ENCODE results near the gene BLOC1S6.

Gene BLOC1S6

DNA sequence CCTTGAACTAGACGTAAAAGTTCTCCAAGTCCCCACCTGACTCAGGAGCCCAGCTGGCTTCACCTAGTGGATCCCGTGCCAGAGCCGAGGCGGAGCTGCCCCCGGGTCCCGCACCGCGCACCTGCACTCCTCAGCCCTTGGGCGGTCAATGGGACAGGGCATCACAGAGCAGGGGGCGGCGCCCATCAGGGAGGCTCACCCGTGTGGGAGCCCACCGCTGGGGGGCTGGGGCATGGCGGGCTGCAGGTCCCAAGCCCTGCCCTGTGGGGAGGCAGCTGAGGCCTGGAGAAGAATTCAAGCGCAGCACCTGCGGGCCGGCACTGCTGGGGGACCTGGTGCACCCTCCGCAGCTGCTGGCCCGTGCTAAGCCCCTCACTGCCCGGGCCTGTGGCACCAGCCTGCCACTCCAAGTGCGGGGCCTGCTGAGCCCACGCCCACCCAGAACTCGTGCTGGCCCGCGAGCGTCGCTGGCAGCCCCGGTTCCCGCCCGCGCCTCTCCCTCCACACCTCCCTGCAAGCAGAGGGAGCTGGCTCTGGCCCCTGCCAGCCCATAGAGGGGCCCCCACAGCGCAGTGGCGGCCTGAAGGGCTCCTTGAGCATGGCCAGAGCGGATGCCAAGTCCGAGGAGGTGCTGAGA, 63.8 kb downstream of the BLOC1S6 start:
- Histone ChIP-seq H3K36me3 (replicated peaks) (no peaks in the 10 kb centered on the region), H3K4me3 (ENCODE audit: low read depth, low read length) (no peak overlapping the region), H3K27me3 (replicated peaks) (no peaks in the 10 kb centered on the region), H3K27ac (no peak overlapping the region)
- in situ Hi-C loops (cut with HindIII; ENCODE audit: low pct_ligation_motif_present, low sequenced_read_pairs) = no loop called here
- no peak for DNase-seq
- TF ChIP-seq, protein P1, sequence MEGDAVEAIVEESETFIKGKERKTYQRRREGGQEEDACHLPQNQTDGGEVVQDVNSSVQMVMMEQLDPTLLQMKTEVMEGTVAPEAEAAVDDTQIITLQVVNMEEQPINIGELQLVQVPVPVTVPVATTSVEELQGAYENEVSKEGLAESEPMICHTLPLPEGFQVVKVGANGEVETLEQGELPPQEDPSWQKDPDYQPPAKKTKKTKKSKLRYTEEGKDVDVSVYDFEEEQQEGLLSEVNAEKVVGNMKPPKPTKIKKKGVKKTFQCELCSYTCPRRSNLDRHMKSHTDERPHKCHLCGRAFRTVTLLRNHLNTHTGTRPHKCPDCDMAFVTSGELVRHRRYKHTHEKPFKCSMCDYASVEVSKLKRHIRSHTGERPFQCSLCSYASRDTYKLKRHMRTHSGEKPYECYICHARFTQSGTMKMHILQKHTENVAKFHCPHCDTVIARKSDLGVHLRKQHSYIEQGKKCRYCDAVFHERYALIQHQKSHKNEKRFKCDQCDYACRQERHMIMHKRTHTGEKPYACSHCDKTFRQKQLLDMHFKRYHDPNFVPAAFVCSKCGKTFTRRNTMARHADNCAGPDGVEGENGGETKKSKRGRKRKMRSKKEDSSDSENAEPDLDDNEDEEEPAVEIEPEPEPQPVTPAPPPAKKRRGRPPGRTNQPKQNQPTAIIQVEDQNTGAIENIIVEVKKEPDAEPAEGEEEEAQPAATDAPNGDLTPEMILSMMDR (IDR thresholded peaks at IDR 0.05; ENCODE audit: low read depth, low read length, missing control alignments) = no peak

DNA sequence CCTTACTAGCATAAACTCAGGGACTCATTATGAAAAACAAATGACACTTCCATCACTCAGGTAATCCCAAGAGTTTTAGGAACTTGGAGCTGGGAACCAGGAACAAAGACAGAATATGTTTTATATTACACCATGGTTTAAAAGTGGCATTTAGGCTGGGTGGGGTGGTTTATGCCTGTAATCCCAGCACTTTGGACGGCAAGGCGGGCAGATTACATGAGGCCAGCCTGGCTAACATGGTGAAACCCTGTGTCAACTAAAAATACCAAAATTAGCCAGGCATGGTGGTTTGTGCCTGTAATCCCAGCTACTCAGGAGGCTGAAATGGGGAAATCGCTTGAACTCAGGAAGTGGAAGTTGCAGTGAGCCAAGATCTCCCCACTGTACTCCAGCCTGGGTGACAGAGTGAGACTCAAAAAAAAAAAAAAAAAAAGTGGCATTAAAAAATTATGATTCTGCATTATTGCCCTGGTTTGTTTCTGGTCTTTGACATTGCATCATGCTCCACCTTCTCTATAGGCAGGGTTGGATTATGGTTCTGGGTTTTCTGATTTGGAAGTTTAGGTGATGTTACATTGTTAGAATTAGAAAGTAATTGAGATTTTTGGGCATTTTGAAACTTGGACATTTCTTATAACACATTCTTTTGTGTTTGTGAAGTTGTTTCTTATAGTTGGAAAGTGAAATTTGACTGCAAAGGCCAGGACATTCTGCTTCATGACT, 66.7 kb downstream of the BLOC1S6 start:
- in situ Hi-C loops (cut with HindIII; ENCODE audit: low pct_ligation_motif_present, low sequenced_read_pairs) = no loop called here
- Histone ChIP-seq H3K4me3 (ENCODE audit: low read depth, low read length) (no peak overlapping the region), H3K36me3 (replicated peaks) (no peaks in the 10 kb centered on the region), H3K27ac (no peak overlapping the region), H3K27me3 (replicated peaks) (no peaks in the 10 kb centered on the region)
- TF ChIP-seq, protein P1 (IDR thresholded peaks at IDR 0.05; ENCODE audit: low read depth, low read length, missing control alignments) = no peak
- DNase-seq = no peak

DNA sequence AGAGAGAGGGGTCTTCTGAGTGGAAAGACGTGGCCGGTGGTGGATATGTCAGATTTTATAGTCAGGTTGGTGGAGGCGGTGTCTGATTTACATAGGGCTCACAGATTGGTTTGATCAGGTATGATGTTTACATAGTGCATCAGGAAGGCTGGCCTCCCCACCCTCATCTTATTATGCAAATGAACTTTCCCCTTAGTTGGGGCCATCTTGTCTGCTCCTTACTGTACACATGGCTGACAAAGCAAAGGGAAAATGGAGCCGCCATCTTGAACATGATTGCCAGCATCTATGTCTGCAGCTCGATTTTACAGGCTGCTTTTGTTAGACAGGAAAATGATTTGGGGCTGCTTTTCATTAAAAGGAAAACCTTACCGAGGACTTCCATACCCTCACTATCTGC, 67.6 kb downstream of the BLOC1S6 start:
- no peaks in the 10 kb centered on the region for H3K27me3 ChIP-seq (replicated peaks)
- TF ChIP-seq, protein P1 (IDR thresholded peaks at IDR 0.05; ENCODE audit: low read depth, low read length, missing control alignments) = no peak
- in situ Hi-C loops (cut with HindIII; ENCODE audit: low pct_ligation_motif_present, low sequenced_read_pairs) = no loop called here
- no peaks in the 10 kb centered on the region for H3K36me3 ChIP-seq (replicated peaks)
- DNase-seq = no peak
- H3K4me3 ChIP-seq (ENCODE audit: low read depth, low read length) = no peak overlapping the region
- no peak overlapping the region for H3K27ac ChIP-seq

DNA sequence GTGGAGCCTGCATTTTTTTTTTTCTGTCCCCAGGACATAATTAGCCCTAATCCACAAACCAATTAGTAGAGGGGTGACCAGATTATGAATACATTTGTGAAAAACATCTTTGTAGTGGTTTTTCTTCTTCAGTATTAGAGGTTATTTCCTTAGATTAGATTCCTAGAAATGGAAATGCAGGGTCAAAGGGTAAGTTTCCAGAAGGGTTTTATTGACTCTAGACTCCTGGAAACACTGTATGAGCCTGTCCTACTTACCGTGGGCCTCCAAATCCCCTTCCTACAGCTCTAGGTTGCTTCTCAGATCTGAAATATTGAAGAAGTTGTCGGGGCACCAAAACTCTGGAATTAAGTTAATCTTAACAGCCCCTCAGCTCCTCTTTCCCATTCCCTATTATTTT, 70.1 kb downstream of the BLOC1S6 start:
- in situ Hi-C loops (cut with HindIII; ENCODE audit: low pct_ligation_motif_present, low sequenced_read_pairs) = no loop called here
- Histone ChIP-seq H3K4me3 (ENCODE audit: low read depth, low read length) (no peak overlapping the region), H3K27ac (no peak overlapping the region), H3K27me3 (replicated peaks) (no peaks in the 10 kb centered on the region), H3K36me3 (replicated peaks) (no peaks in the 10 kb centered on the region)
- no peak for DNase-seq
- TF ChIP-seq, protein P1 (IDR thresholded peaks at IDR 0.05; ENCODE audit: low read depth, low read length, missing control alignments) = no peak

DNA sequence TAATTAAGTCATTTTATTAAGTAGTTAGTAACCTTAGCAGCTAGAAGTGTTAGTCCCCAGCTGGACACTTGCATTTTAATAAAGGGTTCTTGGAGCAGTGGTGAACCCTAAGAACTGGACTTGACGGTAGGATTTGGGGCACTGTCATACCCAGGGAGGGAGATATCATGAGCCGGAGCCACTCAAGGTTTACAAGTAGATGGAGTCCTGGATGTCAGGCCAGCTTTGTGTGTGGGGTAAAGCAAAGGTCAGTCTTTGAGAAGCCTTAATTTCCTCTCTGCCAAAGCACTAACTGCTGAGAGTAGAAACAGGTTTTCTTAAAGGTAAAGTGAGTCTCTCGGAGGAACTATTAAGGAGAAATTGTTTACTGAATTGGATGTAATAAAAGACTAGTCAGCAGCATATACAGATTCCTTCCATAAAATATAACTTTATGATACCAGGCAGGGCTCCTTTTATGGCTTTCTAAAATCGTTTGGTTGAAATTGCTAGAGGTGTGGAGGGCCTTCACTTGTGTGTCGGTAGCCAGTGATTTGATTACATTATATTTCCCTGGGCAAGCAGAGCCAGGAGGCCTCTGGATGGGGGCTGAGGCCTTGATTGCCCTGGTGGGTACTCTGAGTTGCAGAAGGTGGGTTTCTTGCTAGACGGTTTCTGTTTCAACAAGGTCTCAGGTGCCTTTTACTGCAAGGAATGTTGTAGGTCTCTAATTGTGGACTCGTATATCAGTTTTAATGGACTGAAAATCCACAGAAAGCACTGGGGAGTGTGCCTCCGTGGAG, 70.8 kb downstream of the BLOC1S6 start:
- no peak for DNase-seq
- H3K27ac ChIP-seq = no peak overlapping the region
- no peaks in the 10 kb centered on the region for H3K36me3 ChIP-seq (replicated peaks)
- H3K27me3 ChIP-seq (replicated peaks) = no peaks in the 10 kb centered on the region
- no peak overlapping the region for H3K4me3 ChIP-seq (ENCODE audit: low read depth, low read length)
- in situ Hi-C loops (cut with HindIII; ENCODE audit: low pct_ligation_motif_present, low sequenced_read_pairs) = no loop called here
- TF ChIP-seq, protein P1 (IDR thresholded peaks at IDR 0.05; ENCODE audit: low read depth, low read length, missing control alignments) = no peak

Data from brain microvascular endothelial cell (primary cell).